ENCODE measurements around the gene HOXA11.

DNA sequence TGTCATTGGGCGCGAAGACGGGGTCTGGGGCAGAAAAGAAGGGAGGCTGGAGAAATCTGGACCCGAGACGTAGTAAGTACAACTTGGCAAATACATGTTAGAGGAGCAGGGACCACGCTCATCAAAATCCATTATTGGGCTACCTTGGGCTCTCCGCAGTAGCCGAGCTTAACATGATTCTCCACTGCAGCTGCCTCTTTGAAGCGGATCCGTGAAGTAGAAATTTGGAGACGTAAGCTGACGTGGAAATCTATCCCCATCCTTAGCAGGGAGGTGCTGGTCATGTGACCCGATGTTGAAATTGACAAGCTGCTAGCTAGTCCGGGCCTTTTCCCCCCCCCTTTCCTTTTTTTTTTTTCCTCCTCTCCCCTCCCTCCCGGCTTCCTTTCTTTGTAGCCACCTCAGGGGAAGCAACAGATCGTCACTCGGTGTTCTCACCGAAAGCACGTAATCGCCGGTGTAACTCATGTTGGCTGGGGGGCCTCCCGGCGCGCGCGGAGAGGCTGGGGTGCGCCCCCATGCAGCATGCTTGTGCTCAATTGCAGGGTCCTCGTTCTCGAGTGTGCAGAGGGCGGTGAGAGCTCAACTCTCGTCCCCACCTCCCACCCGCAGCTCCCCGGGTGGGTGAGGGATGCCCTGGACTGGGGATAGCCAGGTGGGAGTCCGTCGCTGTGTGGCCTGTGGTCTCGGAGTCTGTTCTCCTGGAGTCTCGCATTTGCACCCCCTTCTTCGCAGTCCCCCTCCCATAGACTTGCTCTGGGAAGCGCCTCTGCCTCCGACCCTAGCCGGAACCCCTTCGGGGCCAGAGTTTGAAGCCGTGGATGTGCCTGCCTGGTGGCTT, at the start of gene HOXA11:
- TF ChIP-seq, protein P1, sequence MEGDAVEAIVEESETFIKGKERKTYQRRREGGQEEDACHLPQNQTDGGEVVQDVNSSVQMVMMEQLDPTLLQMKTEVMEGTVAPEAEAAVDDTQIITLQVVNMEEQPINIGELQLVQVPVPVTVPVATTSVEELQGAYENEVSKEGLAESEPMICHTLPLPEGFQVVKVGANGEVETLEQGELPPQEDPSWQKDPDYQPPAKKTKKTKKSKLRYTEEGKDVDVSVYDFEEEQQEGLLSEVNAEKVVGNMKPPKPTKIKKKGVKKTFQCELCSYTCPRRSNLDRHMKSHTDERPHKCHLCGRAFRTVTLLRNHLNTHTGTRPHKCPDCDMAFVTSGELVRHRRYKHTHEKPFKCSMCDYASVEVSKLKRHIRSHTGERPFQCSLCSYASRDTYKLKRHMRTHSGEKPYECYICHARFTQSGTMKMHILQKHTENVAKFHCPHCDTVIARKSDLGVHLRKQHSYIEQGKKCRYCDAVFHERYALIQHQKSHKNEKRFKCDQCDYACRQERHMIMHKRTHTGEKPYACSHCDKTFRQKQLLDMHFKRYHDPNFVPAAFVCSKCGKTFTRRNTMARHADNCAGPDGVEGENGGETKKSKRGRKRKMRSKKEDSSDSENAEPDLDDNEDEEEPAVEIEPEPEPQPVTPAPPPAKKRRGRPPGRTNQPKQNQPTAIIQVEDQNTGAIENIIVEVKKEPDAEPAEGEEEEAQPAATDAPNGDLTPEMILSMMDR (IDR thresholded peaks at IDR 0.05; ENCODE audit: low read depth, low read length, poor library complexity, severe bottlenecking): no peak
- TF ChIP-seq EZH2phosphoT487 (IDR thresholded peaks at IDR 0.05; ENCODE audit: borderline replicate concordance, low read length): no peak

Measured in DOHH2 (cell line).